Inflammatory macrophage treated with lipopolysaccharide for 1 hour (primary cell): Measurements from ENCODE around the gene OCSTAMP.

Source experiments
- DNase-seq, 2 donors: peaks; one replicate each; pipeline ENCODE4 v3.0.0-alpha.2; 2020 to 2022

The OCSTAMP gene

GRCh38 chr20:46550461-46550860 lies at the start of gene OCSTAMP:
TSS of gene OCSTAMP (minus strand) at chr20:46550654. CDS start at chr20:46550560, 94 bp downstream.
- peak in 1 of 2 donors; percentile 82 for DNase-seq

DNA sequence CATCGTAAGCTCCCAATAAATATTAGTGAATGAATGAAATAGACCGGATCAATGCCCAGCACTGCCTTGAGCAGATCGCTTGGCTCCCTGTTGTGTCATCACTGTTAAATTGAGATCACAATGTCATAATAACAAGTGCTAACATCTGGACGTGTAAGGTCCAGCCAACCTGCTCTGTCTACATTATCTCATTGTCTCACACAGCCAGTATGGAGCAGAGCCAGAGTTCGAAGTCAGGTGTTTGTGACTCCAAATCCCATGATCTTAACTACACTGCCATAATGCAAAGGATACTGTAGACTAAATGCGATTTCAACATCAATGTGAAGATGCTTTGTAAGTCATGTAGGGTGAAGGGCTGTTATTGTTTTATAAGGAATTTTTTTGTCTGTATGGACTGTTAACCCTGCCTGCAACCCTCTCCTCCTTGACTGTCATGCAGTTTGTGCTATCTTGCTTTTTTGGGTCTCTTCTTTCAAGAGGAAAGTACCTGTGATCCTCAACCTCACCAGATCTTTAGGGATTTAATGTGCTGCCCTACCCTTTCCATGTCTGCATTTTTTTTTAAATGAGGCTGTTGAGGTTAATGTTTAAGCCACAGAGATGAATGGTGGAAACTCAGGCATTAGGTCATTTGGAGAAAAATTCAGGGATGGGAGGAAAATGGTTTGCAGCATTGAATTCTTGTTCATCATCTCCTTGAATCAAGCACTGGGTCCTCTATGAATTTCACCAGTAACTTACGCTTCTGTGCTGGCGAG lies 49.0 kb upstream of the OCSTAMP start:
- no peak for DNase-seq

DNA sequence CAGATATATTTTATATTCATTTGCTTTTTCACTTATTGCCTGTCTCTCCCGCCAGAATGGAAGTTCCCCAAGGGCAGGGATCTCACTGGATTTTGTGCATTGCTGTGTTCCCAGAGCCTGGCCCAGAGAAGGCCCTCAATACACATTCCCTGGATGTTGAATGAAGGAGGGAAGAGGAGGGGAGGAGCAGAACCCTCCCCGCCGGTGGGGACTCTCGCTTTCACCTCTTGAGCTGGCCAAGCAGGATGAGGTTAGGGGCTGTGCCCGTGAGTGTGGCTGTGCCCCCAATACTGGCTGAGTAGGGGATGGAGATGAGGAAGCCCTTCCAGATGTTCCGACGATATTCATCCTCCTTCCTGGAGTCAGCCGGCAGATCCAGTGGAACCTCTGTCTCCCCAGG lies 45.5 kb upstream of the OCSTAMP start:
- DNase-seq = no peak

DNA sequence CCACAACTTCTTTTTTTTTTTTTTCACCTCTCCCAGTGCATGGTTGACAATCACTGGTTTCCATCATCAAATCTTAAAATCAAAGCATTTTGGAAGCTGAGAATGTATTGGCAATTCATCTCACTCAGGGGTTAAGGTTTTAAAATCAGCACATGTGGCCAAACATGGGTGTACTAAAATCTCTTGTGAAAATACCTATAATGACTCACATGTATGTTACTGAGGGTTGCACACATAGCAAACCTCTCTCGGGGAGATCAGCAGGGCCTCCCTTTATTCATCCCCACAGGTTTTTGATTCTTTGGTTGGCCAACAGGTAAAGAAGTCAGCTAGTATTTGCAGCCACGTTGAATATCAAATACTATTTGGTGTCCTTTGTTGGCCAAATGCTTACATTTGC lies 44.3 kb upstream of the OCSTAMP start:
- DNase-seq = no peak

- no peak for DNase-seq
These were observed 42.3 kb upstream of the OCSTAMP start for GRCh38 chr20:46592580-46593362.

GRCh38 chr20:46590443-46590842 lies 40.0 kb upstream of the OCSTAMP start:
- DNase-seq = no peak

DNA sequence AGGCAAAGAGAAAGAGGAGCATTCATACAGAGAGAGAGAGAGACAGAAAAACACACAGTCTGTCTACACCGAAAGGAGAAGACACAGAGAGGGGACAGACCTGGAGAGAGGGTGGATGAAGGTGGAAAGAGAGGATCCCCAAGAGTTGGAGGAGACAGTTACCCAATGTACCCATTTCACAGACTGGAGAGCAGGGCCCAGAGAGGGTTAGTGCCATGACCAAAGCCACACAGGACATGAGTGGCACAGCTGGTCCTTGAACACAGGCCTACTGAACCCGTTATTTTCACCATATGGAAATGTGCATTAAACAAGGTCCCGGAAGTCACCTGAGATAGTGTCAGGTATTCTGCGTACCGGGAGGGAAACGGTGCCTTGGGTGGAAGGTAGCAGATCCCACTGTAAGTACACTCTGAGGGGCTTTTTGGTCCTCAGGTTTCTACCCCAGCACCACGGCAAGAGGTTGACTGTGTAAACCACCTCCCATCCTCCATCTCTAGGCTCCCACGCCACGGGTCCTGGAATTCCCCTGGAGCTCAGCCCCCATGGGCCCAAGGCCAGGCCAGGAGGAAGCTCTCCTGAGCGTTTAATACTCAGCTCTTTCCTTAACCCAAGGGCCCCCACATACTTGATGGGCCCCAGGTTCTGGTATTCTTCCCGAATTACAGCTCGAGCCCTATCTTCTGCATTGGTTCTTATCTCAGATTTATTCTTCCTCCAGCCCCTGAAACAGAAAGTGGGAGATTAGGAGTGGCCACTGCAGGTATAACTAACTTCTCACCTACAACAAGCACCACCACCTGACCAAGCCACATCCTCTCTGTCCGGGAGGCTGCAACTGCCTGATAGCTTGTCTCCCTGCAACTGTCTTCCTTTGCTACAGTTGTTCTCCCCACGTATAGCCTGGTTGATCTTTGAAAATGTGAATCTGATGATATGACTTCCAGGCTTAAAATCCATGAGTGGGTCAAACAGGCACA lies 38.4 kb upstream of the OCSTAMP start:
- no peak for DNase-seq

GRCh38 chr20:46587986-46588385 lies 37.5 kb upstream of the OCSTAMP start:
- DNase-seq = no peak

DNA sequence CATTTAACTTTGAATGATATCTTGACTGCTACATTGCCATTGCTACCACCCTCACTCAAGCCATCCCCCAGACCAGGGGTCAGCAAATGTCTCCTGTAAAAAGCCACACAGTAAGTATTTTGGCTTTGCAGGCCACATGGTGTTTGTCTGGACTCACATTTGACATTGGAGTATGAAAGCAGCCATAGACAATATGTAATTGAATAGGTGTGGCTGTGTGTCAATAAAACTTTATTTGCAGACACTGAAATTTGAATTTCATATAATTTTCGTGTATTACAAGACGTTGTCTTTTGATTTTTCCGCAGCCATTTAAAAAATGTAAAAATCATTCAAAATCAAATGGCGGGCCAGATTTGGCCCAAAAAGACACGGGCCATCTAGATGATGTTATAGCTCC lies 36.3 kb upstream of the OCSTAMP start:
- no peak for DNase-seq

DNA sequence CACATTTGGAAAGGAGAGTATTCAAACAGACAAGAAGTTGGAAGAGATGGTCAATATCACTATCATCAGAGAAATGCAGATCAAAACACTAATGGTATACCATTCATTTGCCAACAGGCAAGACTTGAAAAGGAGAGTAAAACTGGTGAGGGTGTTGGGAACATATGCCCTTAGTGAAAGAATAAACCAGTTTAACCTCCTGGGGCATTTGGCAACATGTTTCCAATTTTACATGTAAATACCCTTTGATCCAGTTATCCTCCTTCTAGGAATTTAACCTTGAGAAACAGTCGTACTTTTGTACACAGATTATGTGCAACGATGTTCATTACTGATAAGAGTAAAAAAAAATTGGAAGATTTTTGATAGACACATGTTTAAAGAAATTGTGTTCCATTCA lies 34.1 kb upstream of the OCSTAMP start:
- no peak for DNase-seq

DNA sequence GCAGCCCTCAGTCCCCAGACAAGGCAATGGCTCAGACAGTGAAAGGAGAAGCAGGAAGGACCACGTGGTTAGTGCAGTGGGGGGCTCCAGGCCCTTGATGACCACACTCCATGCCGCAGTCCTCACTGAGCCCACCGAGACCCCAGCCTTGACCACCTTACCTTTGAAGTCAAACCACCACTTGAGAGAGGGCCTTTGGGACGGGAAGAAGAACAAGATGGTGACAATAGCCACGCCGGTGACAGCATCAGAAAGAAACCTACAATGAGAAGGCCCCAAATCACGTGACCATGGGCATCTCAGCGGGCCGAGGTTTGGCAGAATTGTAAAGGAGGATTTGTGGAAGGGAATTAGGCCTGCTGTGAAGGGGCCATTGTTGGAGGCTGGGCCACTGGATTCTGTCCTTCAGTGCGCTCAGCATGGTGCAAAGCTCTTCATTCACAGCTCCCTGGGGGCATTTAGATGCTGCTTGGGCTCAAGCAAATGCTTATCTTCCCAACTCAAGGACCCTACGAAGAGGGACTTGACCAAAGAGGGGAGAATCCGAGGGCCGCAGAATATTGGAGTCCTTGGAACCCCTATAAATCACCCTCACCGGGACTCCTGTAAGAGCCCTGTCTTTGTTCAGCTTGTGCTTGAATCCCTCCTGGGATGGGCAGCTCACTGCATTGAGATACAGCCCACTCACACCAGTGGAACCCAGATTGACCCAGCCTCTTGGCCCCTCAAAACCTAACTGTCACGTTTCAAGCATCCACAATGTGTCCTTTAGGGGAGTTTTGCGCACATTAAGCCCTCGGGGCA lies 33.2 kb upstream of the OCSTAMP start:
- DNase-seq = no peak

- DNase-seq = no peak
These were observed 32.2 kb upstream of the OCSTAMP start for GRCh38 chr20:46582648-46583047.

DNA sequence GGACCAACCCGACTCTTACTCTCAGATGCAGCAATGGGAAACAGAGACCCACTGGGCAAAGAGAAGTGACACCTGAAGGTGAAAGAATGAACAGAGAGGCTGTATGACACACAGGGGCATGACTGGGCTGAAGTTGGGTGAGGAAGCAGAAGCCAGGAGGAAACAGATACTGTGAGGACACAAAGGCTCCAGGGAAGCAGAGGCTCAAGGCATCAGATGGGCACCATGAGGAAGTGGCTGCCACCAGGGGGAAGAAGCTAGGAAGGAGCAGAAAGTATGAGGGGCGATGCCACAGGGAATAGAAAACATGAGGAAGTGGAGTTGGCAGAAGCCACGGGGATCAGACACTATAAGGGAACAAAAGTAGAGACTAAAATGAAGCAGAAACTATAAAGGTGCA lies 30.9 kb upstream of the OCSTAMP start:
- peak; percentile 36 to 42 for DNase-seq

DNA sequence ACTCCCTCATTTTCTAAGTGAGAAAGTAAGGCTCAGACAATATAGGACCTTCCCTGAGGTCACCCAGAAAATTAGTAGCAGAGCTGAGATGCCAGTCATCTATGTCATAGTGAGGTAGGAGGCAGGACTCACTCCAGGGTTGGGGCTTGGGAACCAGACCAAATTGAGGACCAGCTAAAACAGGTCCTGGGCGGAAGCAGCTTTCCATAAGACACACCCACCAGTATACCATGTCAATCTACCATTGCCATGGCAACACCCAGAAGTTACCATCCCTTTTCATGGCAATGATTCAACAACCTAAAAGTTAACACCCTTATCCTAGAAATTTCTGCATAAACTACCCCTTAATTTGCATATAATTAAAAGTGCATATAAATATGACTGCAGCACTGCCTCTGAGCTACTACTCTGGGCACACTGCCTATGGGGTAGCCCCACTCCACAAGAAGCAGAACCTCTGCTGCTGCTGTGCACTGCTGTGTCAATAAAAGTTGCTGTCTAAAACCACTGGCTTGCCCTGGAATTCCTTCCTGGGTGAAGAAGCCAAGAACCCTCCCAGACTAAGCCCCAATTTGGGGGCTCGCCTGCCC lies 30.3 kb upstream of the OCSTAMP start:
- DNase-seq = no peak

- DNase-seq = no peak
These were observed 28.3 kb upstream of the OCSTAMP start for GRCh38 chr20:46578745-46579144.

DNA sequence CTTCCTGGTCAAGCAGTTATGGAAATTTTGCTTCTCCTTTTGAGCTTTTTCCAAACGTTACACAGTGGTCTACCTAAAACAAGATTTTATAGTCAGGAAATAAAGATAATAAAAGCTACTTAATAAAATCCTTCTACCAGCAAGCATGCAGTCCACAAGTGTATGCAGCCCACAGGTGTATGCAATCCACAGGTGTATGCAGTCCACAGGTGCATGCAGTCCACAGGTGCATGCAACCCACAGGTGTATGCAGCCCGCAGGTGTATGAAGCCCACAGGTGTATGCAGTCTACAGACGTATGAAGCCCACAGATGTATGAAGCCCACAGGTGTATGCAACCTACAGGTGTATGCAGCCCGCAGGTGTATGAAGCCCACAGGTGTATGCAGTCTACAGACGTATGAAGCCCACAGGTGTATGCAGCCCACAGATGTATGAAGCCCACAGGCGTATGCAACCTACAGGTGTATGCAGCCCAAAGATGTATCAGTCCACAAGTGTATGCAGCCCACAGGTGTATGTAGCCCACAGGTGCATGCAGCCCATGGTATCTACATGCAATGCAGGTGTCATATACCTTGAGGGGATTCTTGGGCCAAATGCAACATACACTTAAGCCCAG lies 26.4 kb upstream of the OCSTAMP start:
- DNase-seq = no peak

- DNase-seq = peak; percentile 68 to 85
These were observed 25.5 kb upstream of the OCSTAMP start for GRCh38 chr20:46575937-46576461.

DNA sequence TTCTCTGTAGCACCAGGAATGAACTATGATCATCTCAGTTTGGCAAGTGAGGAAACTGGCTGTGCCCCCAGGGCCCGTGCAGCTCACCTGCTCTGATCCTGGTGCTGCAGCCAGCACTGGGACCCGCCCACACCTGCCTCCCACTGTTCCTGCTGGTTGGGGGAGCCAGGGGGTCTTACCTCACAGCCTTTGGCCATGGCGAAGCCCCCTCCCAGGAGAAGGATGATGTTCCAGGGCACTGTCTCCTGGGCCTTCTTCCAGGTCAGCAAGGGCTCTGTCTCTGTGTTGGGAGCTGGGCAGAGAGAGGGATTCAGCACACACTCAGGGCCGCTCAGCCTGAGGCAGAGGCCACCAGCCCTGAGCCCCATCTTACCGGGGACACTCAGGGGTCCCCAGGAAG lies 24.9 kb upstream of the OCSTAMP start:
- no peak for DNase-seq

DNA sequence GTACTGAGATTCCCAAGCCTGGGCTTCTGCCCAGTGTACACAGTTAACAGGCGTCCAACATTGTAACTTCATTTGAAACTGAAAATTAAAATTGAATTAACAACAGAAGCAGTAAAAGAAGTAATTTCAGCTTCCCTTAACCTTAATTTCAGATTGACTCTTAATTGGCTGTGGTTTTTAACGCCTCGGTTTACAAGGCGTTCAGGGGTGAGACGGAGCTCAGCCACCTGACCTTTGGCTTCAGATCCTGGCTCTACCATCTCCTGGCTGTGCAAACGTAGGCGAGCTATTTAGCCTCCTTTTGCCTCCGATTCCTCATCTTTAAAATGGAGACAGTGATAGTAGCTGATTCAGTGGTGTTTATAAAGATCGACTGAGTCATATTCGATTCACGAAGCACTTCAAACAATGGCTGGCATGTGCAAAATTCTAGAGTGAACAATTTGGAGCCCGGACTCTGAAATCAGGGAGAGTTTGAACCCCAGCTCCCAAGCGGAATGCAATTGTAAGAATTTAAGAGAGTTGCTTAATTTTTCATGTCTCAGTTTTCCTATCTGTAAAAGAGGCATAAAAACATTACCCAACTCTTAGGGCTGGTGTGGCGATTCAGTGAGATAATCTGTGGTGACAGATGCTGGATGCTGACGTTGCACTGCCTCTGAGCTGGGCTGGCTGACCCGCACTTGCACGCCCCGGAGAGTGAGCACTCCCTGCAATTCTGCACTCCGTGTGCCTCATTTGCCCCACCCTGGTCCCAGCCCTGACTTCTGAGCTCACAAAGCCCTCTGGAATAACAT lies 23.5 kb upstream of the OCSTAMP start:
- no peak for DNase-seq

DNA sequence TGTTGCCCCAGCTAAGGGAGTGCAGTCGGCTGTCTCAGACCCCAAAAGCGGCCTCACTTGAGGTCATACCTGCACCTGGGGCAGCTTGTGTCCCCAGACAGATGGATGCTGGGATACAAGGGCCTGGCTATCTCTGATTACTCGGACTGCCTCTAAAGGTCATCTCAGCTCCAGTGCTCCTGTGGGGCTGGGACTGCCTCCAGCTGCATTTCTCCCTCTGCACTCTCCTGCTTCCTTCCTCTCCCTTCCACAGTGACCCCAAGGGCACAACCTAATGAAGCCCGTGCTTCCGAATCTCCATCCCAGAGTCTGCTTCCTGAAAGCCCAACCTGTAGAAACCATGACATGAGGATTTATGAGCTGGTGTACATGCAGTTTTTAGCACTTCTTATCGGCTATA lies 22.8 kb upstream of the OCSTAMP start:
- no peak for DNase-seq
